NCI-H2227 (cell line): ENCODE results near the gene CHN2.

Experiments used
- DNase-seq: peaks from one replicate; lab custom pipeline; 2025; ENCODE audit not compliant: unreplicated experiment; lab: John Stamatoyannopoulos, UW

Gene CHN2

GRCh38 chr7:29217113-29217512, 22.5 kb downstream of the CHN2 start:
- DNase-seq: no peak

DNA sequence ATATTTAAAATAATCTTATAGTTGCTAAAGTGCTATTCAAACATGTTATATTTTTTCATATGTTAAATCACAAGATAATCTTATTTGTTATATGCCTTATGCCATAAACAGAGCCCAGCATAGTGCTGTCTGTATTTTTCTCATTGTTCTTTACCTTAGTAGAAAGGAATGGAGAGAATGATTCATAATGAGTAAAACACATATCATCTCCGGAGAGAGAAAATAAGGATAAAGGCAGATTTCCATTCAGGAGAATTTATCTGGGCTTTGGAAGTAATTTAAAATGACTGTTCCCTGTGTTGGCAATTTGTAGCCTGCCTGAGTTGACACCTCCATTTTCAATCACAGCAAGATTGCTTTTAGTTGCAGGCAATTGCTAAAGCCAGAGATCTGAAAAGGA, 30.2 kb downstream of the CHN2 start:
- DNase-seq: no peak

DNA sequence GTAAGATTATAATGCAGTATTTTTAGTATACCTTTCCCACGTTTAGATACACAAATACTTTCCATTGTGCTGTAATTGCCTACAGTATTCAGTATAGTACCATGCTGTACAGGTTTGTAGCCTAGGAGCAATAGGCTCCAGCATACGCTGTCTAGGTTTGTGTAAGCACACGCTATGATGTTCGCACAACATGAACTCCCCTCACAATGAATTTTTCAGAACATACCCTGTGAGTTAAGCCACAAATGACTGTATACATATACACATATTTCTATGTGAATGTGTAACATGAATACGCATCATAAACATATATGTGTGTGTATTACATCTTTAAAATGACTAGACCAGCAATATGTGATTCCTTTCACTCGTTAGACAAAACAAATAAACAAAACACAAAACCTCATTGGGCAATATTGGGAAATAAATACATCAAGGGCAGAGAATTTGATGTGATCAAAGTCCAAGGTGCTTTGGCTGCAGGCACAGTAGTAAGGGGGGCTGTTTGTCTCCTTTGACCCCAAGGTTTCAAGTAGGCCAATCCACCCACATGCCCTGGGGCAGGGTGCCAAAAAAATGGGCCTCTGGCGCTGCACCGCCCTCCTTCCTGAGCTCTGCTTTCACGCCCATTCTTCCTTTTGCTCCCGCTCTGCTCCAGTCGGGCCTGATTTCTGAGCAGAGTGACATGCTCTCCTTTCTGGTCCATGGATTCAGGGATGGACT, 33.9 kb downstream of the CHN2 start:
- peak; percentile 6 for DNase-seq

- no peak for DNase-seq
Observed at GRCh38 chr7:29229066-29229465, 34.5 kb downstream of the CHN2 start.

- DNase-seq: no peak
Observed at GRCh38 chr7:29229946-29230345, 35.4 kb downstream of the CHN2 start.

DNA sequence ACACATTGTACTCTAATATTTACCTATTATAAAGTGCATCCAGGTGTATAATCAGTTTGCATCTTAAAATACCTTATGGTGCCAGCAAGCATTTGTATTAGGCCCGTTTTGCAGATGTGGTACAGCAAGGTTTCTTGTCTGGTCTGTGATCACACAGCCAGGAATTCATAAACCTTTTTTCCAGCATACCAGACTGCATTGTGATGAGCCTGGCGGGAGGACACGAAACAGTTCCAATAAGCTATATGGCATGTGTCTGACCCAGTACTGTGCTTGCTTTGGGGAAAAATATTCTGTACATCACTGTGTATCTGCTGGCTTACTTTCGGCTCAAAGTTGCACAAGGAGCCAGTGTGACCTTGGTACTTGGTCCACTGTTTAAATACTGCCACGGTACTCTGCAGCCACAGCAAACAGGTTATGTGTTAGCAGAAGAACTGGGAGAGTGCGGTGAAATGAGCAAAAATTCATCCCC, 36.3 kb downstream of the CHN2 start:
- no peak for DNase-seq

DNA sequence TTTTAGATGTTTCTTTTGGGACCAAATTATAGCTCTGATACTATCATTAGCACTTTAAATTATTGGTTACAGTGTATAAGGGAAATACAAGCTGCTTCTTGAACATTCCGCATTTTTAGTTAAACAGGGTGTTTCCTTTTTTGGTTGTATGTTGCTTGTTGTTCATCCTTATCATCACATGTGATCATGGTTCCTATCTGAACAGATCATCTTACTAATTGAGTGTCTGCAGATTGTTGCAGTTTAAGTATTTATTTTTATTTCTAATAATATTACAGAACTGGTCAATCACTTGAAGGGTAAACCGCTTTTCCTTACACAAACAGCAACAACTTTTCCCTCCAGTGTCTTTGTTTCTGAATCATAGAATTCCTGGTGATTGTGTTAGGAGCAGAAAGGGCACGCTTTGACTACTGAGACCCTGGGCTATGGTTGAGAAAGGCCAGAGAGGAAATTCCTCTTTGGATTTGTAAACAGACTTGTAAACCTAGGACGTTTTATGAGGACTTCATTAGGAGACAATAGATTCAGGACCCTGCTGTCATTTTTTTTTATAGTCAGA, 37.2 kb downstream of the CHN2 start:
- no peak for DNase-seq

DNA sequence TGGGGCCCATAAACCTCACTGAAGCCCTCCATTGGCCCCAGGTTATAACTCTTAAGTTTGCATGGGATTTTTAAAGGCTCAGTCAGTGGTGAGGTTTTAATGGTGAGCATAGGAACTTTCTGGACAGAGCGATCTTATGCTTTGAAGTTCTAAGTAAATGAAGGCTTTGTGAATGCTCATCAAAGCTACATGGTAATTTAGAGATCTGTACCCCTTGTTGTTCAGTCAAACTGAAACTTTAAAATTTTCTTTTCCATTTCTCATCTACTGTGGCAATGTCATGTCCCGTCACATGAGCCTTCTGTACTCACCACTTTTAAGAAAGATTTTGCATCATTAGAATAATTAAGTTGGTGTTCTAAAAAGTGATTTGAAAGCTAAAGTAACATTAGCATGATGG, 39.9 kb downstream of the CHN2 start:
- no peak for DNase-seq

GRCh38 chr7:29236071-29236580, 41.6 kb downstream of the CHN2 start:
- no peak for DNase-seq

DNA sequence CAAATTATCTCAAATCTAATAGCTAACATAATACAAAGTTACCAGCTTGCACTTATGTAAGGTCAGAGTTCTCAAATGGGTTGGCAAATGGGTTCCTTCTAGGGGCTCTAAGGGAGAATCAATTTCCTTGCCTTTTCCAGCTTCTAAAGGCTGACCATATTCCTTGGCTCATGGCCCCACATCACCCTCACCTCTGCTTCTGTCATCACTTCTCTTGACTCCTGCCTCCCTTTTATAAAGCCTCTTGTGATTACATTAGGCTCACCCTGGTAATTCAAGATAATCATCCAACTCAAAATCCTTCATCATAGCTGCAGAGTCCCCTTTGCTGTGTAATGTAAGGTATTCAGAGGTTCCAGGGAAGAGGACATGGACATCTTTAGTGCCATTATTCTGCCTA, 42.1 kb downstream of the CHN2 start:
- DNase-seq: no peak

GRCh38 chr7:29237489-29237888, 42.9 kb downstream of the CHN2 start:
- DNase-seq: no peak

DNA sequence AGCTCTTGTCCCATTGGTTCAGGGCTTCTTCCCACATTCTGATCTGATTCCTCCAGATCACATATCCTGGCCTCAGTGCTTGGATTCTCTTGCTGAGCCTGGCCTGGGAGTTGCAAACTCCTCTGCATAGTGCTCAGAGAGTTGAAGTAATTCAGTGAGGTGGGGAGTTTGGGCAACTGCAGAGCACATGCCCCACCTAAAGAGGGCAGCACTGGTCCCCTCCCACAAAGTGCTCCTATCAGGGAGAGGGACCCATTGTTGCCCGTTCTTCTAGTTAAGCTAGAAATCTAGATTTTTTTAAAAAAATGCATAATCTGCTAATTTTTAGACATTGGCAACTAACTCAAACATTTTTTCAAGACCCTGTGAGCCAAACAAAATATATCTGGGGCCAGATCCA, 45.1 kb downstream of the CHN2 start:
- DNase-seq: no peak

DNA sequence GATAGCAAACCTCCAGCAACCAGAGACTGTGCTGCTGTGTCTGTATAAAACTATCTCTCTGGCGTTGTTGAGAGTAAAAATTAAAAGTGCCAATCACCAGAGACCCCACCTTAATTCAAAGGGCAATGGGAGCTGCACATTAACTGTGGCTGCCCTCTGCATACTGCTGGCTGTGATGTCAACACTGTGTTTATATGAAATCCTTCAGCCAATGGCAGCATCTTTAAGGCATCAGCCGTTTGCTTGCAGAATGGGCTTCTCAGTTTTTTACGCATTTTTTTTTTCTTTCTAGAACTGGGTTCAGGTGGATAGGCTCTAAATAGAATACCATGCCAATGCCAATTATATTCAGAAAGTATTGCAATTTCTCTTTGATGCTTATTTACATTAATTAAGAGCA, 47.7 kb downstream of the CHN2 start:
- peak; percentile 14 for DNase-seq

GRCh38 chr7:29243910-29244655, 49.5 kb downstream of the CHN2 start:
- peak; percentile 45 for DNase-seq

GRCh38 chr7:29247224-29247962, 52.8 kb downstream of the CHN2 start:
- no peak for DNase-seq

- DNase-seq: no peak
Observed at GRCh38 chr7:29247963-29248236, 53.3 kb downstream of the CHN2 start.

DNA sequence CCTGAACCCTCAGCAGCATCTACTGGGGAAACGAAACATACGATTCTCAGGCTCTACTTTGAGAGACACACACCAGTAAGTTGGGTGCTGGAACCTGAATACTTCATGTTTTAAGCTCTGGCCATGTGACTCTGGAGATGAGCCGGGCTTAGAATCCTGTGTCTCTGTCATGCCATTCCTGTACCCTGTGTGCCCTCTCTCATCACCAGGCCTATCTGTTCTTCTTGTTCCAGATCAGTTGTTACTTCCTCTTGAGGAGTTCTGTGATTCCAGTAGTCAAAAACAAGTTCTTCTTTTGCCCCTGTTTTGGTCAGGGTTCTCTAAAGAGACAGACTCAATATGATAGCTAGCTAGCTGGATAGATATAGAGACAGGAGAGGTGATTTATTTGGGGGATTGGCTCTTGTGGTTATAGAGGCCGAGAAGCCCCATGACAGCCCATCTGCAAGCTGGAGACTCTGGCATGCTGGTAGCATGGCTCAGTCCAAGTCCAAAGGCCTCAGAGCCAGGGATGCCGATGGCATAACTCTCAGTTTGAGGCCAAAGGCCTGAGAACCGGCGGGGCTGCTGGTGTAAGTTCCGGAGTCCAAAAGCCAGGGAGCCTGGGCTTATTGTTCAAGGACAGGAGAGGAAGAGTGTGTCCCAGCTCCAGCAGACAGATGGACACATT, 54.3 kb downstream of the CHN2 start:
- DNase-seq: no peak

DNA sequence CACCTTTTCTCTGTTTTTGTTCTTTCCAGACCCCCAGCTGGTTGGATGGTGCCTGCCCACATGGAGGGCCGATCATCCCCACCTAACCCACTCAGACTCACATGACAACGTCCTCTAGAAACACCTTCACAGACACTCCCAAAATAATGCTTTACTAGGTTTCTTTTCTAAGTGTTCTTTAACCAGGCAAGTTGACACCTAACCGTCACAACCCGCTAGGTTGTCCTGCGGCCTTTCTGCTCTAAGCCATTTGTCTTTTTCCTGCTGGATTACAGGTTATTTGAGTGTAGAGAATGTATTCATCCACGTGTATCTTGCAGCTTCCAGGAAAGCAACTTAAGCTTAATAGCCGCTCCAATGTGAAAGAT, 54.8 kb downstream of the CHN2 start:
- DNase-seq: no peak

GRCh38 chr7:29249860-29250259, 55.3 kb downstream of the CHN2 start:
- DNase-seq: no peak

DNA sequence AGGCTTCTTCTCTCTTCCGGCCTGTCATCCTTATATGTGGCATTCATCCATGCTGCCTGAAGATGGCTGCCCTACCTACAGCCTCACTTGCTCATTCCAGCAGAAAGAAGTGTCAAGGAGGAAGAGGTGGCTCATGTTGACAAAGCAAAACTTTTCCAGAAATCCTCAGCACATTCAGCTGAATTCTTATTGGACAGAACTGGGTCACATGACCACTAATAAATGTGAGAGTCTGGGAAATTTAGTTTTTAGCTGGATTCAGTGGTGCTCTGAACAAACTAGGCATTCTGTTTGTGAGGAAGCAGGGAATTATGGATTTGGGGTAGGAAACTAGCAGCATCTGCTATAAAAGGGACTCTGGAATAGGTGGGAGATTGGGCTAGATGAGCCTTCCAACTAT, 58.6 kb downstream of the CHN2 start:
- DNase-seq: no peak

DNA sequence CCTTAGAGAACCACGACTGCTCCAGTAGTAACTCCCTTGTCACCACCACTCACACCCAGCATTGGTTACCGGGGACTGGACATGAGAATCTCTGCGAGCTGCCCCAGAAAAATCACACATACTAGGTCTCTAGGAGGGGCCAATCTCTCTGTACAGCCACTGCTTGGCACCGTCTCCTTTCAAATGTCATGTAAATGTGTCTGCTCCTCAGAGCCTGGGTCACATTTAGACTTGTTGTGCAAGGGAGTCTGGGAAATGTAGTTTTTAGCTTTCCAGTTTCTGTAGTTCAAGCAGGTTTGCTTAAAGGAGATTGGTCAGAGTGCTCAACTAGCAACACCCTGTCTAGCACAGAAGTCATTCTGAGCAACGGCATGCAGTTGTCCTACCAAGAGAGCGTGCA, 60.0 kb downstream of the CHN2 start:
- no peak for DNase-seq
